H9 (cell line): ENCODE results near the gene RFT1. TPM values are rescaled to one million over a fixed set of nuclear protein-coding genes. Genes with fewer than 3 reads are reported as not detected.

Experiments used
- DNase-seq: peaks from one replicate; pipeline ENCODE4 v3.0.0-alpha.2; 2017
- H2AFZ ChIP-seq: one replicate; pipeline ENCODE4 v1.6.1; 2013; ENCODE audit warnings: mild to moderate bottlenecking, low read length, control low read depth, moderate library complexity
- H2AK5ac ChIP-seq: 2 replicates; pipeline ENCODE4 v1.6.1; 2013; ENCODE audit warnings: low read length, control low read depth, mixed read lengths; ENCODE audit not compliant: insufficient read length
- H2BK120ac ChIP-seq: one replicate; pipeline ENCODE4 v1.6.1; 2013; ENCODE audit warnings: low read depth, mild to moderate bottlenecking, low read length, control low read depth, inconsistent platforms; ENCODE audit not compliant: poor library complexity, severe bottlenecking
- H2BK12ac ChIP-seq: 2 replicates; pipeline ENCODE4 v1.6.1; 2013; ENCODE audit warnings: low read length, control low read depth, mixed read lengths, low read depth; ENCODE audit not compliant: insufficient read length
- H2BK15ac ChIP-seq: 2 replicates; pipeline ENCODE4 v1.6.1; 2013; ENCODE audit warnings: low read depth, low read length, control low read depth
- H2BK20ac ChIP-seq: one replicate; pipeline ENCODE4 v1.6.1; 2013; ENCODE audit warnings: low read depth, mild to moderate bottlenecking, low read length, control low read depth, inconsistent platforms; ENCODE audit not compliant: poor library complexity, severe bottlenecking
- H2BK5ac ChIP-seq: 2 replicates; pipeline ENCODE4 v1.6.1; 2013; ENCODE audit warnings: low read length, control low read depth, mixed read lengths; ENCODE audit not compliant: insufficient read length
- H3K14ac ChIP-seq: 2 replicates; pipeline ENCODE4 v1.6.1; 2013; ENCODE audit warnings: low read length, control low read depth; ENCODE audit not compliant: insufficient read depth
- H3K18ac ChIP-seq: 2 replicates; pipeline ENCODE4 v1.6.1; 2013; ENCODE audit warnings: low read depth, mild to moderate bottlenecking, mixed read lengths, low read length, control low read depth; ENCODE audit not compliant: insufficient read length
- H3K23ac ChIP-seq: 2 replicates; pipeline ENCODE4 v1.6.1; 2013; ENCODE audit warnings: low read length, control low read depth, mixed read lengths, low read depth; ENCODE audit not compliant: insufficient read length
- H3K23me2 ChIP-seq: 2 replicates; pipeline ENCODE4 v1.6.1; 2013; ENCODE audit warnings: low read depth, mild to moderate bottlenecking, mixed read lengths, low read length, control low read depth; ENCODE audit not compliant: insufficient read length, poor library complexity, severe bottlenecking
- H3K27ac ChIP-seq: 2 replicates; pipeline ENCODE4 v1.5.1; 2013; ENCODE audit warnings: low read length, control low read depth, mixed read lengths, low read depth; ENCODE audit not compliant: insufficient read length
- H3K27me3 ChIP-seq: 2 replicates; pipeline ENCODE4 v1.6.1; 2013; ENCODE audit warnings: low read length, control low read depth, inconsistent platforms; ENCODE audit not compliant: insufficient read depth
- H3K4ac ChIP-seq: 2 replicates; pipeline ENCODE4 v1.6.1; 2013; ENCODE audit warnings: low read depth, mild to moderate bottlenecking, control low read depth, inconsistent platforms, low read length, moderate library complexity
- H3K4me1 ChIP-seq: 2 replicates; pipeline ENCODE4 v1.6.1; 2013; ENCODE audit warnings: low read length, control low read depth, inconsistent platforms; ENCODE audit not compliant: insufficient read depth
- H3K4me2 ChIP-seq: 2 replicates; pipeline ENCODE4 v1.6.1; 2013; ENCODE audit warnings: low read length, control low read depth, mixed read lengths; ENCODE audit not compliant: insufficient read length, insufficient read depth
- H3K56ac ChIP-seq: 2 replicates; pipeline ENCODE4 v1.6.1; 2013; ENCODE audit warnings: low read depth, mild to moderate bottlenecking, mixed read lengths, low read length, control low read depth; ENCODE audit not compliant: insufficient read length
- H3K79me1 ChIP-seq: 2 replicates; pipeline ENCODE4 v1.6.1; 2013; ENCODE audit warnings: low read depth, mild to moderate bottlenecking, moderate library complexity, low read length, control low read depth, inconsistent platforms; ENCODE audit not compliant: insufficient read depth, poor library complexity, severe bottlenecking
- H3K79me2 ChIP-seq: 2 replicates; pipeline ENCODE4 v1.6.1; 2013; ENCODE audit warnings: low read length, control low read depth, inconsistent platforms; ENCODE audit not compliant: insufficient read depth
- H3K9ac ChIP-seq: 2 replicates; pipeline ENCODE4 v1.6.1; 2013; ENCODE audit warnings: low read length, control low read depth, mixed read lengths; ENCODE audit not compliant: insufficient read length; ENCODE audit errors: extremely low read depth
- H3K9me3 ChIP-seq: one replicate; pipeline ENCODE4 v1.6.1; 2013; ENCODE audit warnings: low read depth, low read length, inconsistent platforms; ENCODE audit not compliant: control insufficient read depth
- H3T11ph ChIP-seq: one replicate; pipeline ENCODE4 v1.6.1; 2013; ENCODE audit warnings: mild to moderate bottlenecking, low read length, control low read depth, inconsistent platforms
- H4K20me1 ChIP-seq: one replicate; pipeline ENCODE4 v1.6.1; 2013; ENCODE audit not compliant: control insufficient read depth, insufficient read length, insufficient read depth
- H4K5ac ChIP-seq: 2 replicates; pipeline ENCODE4 v1.6.1; 2013; ENCODE audit warnings: low read depth, mild to moderate bottlenecking, mixed read lengths, low read length, control low read depth; ENCODE audit not compliant: insufficient read length
- H4K8ac ChIP-seq: replicated peaks from 2 replicates; pipeline ENCODE4 v1.6.1; 2013; ENCODE audit warnings: low read length, control low read depth, mixed read lengths, low read depth; ENCODE audit not compliant: insufficient read length
- H4K91ac ChIP-seq: 2 replicates; pipeline ENCODE4 v1.6.1; 2013; ENCODE audit warnings: low read depth, mild to moderate bottlenecking, moderate library complexity, mixed read lengths, low read length, control low read depth; ENCODE audit not compliant: insufficient read length
- H3K27ac Mint-ChIP-seq, 3 experiments: 2 replicates in 2 of 3; 3 replicates in 1 of 3; pipeline ENCODE4 v1.8.0; 2020 to 2021; ENCODE audit warnings: mixed read lengths in 3 of 3, mild to moderate bottlenecking in 1 of 3, moderate library complexity in 1 of 3
- H3K27me3 Mint-ChIP-seq: 2 replicates; pipeline ENCODE4 v1.8.0; 2021; ENCODE audit warnings: low read depth, mild to moderate bottlenecking, moderate library complexity, mixed read lengths
- H3K36me3 Mint-ChIP-seq, 3 experiments: 2 replicates in 2 of 3; 3 replicates in 1 of 3; pipeline ENCODE4 v1.8.0; 2020 to 2021; ENCODE audit warnings: low read depth in 3 of 3, mixed read lengths in 3 of 3; ENCODE audit not compliant: insufficient read depth in 1 of 3
- H3K4me1 Mint-ChIP-seq, 2 experiments: 2 replicates each; pipeline ENCODE4 v1.8.0; 2020; ENCODE audit warnings: mixed read lengths in 2 of 2
- H3K4me3 Mint-ChIP-seq, 2 experiments: 2 replicates in 1 of 2; 3 replicates in 1 of 2; pipeline ENCODE4 v1.8.0; 2020 to 2021; ENCODE audit warnings: mild to moderate bottlenecking in 2 of 2, mixed read lengths in 2 of 2, moderate library complexity in 1 of 2
- H3K9me3 Mint-ChIP-seq, 2 experiments: 2 replicates in 1 of 2; 3 replicates in 1 of 2; pipeline ENCODE4 v1.8.0; 2020; ENCODE audit warnings: mild to moderate bottlenecking in 2 of 2, mixed read lengths in 2 of 2, moderate library complexity in 1 of 2
- CTCF ChIP-seq: fragments of 200-600 bp; sonication (generic); conservative IDR thresholded peaks from 3 replicates; pipeline ENCODE4 v1.8.0; 2021; ENCODE audit warnings: antibody characterized with exemption, mild to moderate bottlenecking
- WGBS: extraction: QIAGEN DNeasy Blood & Tissue Kit; methylation state at CpG from one replicate; pipeline ENCODE4 v1.1.7; 2013; ENCODE audit warnings: missing lambda C conversion rate, low lambda C conversion rate, mixed read lengths; ENCODE audit not compliant: insufficient read length; ENCODE audit errors: extremely low coverage; 5-methylcytosine and 5-hydroxymethylcytosine counted together
- total RNA-seq: library from RNA; stranded (reverse); gene quantifications from 2 replicates; pipeline ENCODE4 v1.2.1, GENCODE V29; 2021

Gene RFT1
- total RNA-seq, 1 experiment from 2014 or later, result 24.1 TPM

- no peak overlapping the region for H2BK15ac ChIP-seq
- Mint-ChIP-seq H3K9me3 (0 out of 5 replicates have a peak, but pooled peaks cover 0 to 4% of the 10 kb centered on the region in 2 experiments), H3K4me3 (peak overlapping the region; percentile 84 to 94), H3K27ac (peak overlapping the region in 1 of 3 experiments; percentile 60; a peak in 1 of 7 replicates), H3K4me1 (peaks cover 18% of the 10 kb centered on the region in 2 experiments), H3K36me3 (peaks cover 0 to 6% (median 0%) of the 10 kb centered on the region in 3 experiments; a peak in 2 of 7 replicates), H3K27me3 (peaks cover 52% of the 10 kb centered on the region)
- no peak overlapping the region for H3K23ac ChIP-seq
- H3K4me2 ChIP-seq, result peak overlapping the region; percentile 91
- no peak overlapping the region for H3K4ac ChIP-seq
- peak overlapping the region; percentile 66 for H3K18ac ChIP-seq
- TF ChIP-seq CTCF, result no peak
- peak overlapping the region; percentile 56 for H3K9ac ChIP-seq
- H4K5ac ChIP-seq, result no peak overlapping the region
- no peak overlapping the region for H2BK5ac ChIP-seq
- H2BK120ac ChIP-seq, result no peak overlapping the region
- no peaks in the 10 kb centered on the region for H4K20me1 ChIP-seq
- no peak overlapping the region for H3T11ph ChIP-seq
- no peak overlapping the region for H2BK20ac ChIP-seq
- no peak overlapping the region for H4K91ac ChIP-seq
- peaks cover 3% of the 10 kb centered on the region for H3K79me1 ChIP-seq
- H3K27me3 ChIP-seq, result peaks cover 3% of the 10 kb centered on the region; the same call in 1 of the 2 replicates
- DNase-seq, result no peak
- no peaks in the 10 kb centered on the region for H3K4me1 ChIP-seq
- peak overlapping the region; percentile 47 for H3K14ac ChIP-seq
- no peaks in the 10 kb centered on the region for H3K9me3 ChIP-seq
- no peak overlapping the region for H4K8ac ChIP-seq
- H3K27ac ChIP-seq, result no peak overlapping the region
- H3K23me2 ChIP-seq, result peaks cover 11% of the 10 kb centered on the region
- no peak overlapping the region for H3K56ac ChIP-seq
- H3K79me2 ChIP-seq, result no peaks in the 10 kb centered on the region; the same call in 1 of the 2 replicates
- no peak overlapping the region for H2AFZ ChIP-seq
- no CpG with 5 or more reads among the region's 101 CpGs for WGBS
- no peak overlapping the region for H2AK5ac ChIP-seq
- no peak overlapping the region for H2BK12ac ChIP-seq
Measured at GRCh38 chr3:53044711-53045517, 85.3 kb downstream of the RFT1 start.
